Sigmoid colon (tissue), 4 donors: ENCODE measurements around the gene NOX5.

ENCODE experiments used
- CTCF ChIP-seq, 4 experiments: fragments of 450-650 bp in 3 of 4; fragments of 200-600 bp in 1 of 4; IDR thresholded peaks; one replicate each; pipeline ENCODE4 v1.5.1; 2016 to 2019; ENCODE audit warnings: antibody characterized with exemption in 4 of 4, mild to moderate bottlenecking in 3 of 4, moderate library complexity in 2 of 4
- POLR2A ChIP-seq, 2 donors: fragments of 450-650 bp; IDR thresholded peaks; one replicate each; pipeline ENCODE4 v1.6.1; 2016; ENCODE audit warnings: antibody characterized with exemption in 2 of 2, mild to moderate bottlenecking in 2 of 2, moderate library complexity in 2 of 2
- POLR2AphosphoS5 ChIP-seq, 4 donors: sonication (generic); formaldehyde crosslinking; IDR thresholded peaks; one replicate each; pipeline ENCODE4 v1.6.1; 2017; ENCODE audit warnings: antibody characterized with exemption in 4 of 4

- no peak for TF ChIP-seq CTCF (IDR thresholded peaks at IDR 0.05)
- TF ChIP-seq POLR2A (IDR thresholded peaks at IDR 0.05), result no peak
- no peak for TF ChIP-seq POLR2AphosphoS5 (IDR thresholded peaks at IDR 0.05)
These were observed 1.1 kb downstream of the NOX5 start for GRCh38 chr15:69015591-69015990.
